ENCODE data around the gene PRKAR1B.

The PRKAR1B gene

DNA sequence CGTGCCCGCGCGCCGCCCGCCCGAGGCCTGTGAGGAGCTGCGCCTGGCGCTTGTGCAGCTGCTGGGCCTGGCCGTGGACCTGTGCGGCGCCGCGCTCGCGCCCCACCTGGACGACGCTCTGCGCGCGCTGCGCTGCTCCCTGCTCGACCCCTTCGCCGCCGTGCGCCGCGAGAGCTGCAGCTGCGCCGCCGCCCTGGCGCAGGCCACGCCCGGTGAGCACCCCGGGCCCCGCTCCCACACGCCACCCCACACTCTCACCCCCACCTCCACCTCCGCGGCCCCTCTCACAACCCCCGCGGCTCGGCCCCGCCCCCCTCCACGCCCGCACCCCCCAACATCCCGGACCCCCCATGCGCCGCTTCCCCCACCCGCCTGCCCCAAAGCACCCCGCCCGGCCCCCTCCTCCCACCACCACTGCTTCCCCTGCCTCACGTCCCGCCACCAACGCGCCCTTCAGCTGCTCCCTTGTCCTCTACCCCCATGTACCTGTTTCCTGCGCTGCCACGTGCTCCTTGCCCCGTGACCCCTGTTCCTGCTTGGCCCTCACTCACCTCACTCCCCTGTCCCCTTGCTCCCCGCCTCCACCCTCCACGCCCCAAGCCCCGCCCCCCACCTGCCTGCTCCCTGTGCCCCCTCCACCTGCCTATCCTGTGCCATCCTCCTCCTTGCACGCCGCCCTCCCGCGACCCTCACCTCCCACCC is at the start of gene PRKAR1B:
Gene PRKAR1B, minus strand, starts transcription at position 178 of the 702 bp plus-strand sequence. CDS start 15,776 bp downstream, outside the sequence.
- peak; percentile 47 to 65 for DNase-seq

DNA sequence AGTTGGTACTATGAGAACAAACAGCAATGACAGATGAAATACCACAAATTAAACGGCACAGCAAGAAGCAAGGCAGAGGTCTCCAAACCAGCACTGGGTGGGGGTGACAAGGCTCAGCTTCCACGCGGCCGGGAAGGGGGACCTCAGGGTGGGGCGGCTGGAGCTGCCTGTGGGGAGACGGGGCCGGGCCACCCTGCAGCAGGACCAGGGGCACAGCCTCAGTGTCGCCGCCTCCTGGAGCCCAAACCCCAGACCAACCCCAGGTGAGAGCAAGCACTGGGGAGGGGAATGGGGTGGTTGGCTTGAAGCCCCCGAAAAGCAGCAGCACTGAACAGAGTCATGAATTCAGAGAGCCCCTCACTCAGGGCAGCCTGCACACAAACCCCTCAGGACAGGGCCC is 49.3 kb upstream of the PRKAR1B start:
- no peak for DNase-seq

DNA sequence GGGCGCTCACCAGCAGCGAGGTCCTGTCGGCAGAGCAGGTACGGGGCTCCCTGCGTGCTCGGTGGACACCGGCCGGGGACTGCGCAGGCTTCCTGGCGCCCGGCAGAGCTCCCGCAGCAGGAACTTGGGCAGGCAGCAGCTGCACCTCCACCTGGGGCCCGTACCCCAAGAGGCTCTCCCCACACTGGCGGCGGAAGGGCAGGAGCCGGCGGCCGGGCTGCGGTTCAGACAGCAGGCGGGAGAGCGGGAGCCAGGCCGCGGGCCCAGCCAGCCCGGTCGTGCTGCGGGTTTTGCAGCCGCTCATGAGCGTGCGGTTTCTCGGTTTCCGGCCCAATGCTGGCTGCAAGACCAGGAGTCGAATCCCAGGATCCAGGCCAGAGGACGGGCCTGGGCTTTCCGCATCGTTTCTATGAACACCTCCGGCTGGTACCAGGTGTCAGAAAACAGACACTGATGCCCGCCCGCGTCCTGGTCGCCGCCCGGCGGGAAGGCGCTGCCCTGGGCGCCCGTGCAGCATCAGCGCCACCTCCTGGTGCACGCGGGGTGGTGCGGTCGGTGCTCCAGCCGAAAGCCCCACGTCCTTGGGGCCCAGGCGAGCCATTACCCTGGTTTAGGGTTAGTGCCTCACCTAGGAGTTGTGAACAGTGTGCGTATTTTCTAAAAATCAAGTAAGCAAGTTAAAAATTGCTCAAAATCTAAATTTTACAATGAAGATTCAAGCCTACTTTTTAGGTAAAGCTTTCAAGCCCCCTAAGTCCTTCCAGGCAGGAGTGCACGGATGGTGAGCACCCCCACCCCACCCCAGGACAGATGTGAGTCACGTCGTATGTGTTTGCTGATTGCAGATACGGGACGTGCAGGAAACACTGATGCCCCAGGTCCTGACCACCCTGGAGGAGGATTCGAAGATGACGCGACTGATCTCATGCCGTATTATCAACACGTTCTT is 47.4 kb upstream of the PRKAR1B start:
- DNase-seq = peak; percentile 52 to 61

DNA sequence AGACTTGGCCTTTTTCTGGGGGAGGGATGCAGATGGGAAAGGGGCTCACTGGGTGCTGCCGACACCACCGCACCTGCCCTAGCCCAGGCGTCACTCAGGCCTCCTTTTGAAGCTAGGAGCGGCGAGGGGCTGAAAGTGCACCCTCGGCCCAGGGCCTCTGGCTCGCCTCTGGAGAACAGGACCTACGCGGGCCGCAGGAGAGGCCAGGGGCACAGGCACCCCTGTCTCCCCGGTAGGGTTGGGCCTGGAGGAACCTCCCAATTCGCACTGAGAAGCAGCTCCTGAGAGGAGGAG is 46.5 kb upstream of the PRKAR1B start:
- no peak for DNase-seq

DNA sequence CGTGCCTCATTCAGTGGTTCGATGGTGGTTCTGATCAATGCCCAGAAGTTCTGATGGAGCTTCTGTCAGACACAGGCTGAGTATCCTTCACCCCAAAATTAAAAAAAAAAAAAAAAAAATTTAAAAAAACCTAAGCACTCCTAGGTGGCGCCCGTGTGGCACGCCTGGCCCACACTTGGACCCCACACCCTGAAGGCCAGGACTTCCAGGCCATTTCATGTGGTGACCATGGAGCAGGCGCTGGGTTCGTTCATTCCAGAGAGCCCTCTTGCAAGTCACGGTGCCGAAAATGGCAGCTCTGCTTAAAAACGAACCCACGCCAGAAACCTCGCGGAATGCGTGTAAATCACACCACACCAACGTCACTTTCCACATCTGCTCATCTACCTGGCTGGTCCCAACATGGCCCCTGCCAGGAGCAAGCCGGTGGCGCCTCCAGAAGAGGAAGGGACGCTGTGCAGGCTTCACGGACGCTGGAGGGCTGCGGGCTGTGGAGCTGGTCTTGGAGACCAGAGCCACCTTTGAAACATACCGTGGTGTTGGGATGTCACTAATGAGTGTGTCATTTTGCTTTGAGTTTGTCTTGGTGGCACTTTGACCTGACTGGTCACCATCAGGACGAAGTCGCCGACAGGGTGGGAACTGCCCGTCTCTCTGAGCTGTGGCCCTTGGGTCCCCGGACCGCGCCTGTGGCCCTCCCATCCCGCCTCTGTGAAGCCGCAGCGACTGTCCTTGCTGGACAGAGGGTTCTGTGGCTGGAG is 46.0 kb upstream of the PRKAR1B start:
- no peak for DNase-seq

DNA sequence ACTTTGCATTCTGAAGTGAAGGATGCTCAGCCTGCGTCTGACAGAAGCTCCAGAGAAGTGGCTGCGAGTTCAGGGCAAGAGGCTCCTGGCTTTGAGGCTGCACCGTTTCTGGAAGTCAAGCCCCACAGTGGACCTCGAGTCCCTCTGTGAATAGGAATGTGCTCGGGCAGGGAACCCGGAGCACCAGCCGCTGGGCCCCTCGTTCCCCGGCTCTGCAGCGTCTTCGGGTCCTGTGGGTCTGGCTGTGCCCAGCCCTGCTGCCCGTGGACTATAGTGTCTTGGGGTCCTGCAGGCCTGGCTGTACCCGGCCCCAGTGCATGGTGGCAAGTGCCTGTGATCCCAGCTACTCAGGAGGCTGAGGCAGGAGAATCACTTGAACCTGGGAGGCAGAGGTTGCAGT is 45.3 kb upstream of the PRKAR1B start:
- no peak for DNase-seq

DNA sequence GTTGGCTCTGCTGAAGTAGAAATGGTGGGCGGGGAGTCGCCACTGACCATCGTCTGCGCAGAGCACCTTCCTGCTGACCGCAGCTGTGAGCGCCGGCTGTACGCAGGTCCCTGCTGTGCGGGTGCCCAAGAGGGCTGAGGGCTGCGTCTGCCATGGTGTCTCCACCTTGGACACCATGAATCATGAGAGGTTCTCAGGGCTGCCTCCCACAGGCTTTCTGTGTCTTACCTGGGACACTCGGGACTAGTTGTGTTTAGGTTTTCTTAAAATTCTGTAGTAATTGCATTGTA is 44.9 kb upstream of the PRKAR1B start:
- DNase-seq = no peak

DNA sequence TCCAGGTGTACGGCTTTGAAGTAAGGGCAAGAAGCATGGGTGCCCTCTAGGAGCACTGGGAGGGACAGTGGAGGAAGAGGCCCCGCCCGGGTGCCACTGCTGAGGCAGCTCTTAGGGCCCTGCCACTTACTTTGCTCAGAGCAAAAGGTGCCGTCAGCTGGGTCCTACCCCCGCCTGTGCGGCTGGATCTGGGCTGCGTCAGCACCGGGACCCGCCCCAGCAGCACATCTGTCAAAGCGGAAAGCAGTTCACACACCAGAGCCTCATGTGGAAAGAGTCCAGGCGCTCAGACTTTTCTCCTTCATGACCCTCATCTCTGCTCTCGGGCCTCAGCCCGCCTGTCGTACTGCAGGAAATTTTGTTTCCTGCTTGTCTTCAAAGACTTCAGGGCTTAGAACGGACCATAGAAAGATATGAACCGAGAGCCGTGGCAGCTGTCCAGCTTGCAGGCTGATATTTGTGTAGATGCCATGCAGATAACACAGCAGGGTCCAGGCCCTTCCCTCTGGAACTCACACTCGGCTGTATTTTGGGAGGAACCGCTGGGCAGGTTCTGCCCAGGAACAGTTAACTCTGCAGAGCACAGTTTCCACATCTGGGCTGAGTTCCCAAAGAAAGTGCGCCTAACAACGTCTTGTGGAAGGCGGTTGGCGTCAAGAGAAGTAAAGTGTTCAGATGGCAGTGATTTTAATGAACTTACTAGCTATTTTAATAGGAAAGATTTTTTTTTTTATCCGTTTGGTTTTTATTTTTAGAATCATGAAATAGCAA is 44.3 kb upstream of the PRKAR1B start:
- no peak for DNase-seq

DNA sequence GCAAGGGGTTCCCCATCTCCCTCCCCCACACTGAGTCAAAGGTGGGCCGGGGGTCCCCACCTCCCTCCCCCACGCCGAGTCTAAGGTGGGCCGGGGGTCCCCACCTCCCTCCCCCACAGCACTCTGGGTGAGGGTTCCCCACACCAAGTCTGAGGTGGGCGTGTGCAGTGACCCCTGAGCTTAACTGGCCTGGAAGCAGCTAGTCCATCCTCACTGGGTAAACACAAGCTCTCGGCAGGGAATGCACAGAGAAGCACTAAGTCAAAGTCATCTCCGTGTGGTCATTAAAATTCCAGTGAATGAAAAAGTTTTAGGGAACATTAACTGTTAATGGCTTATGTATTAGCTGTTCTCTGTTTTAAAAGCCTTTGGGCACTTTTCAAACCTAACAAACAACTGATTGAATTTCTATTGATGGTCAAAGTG is 43.7 kb upstream of the PRKAR1B start:
- no peak for DNase-seq

DNA sequence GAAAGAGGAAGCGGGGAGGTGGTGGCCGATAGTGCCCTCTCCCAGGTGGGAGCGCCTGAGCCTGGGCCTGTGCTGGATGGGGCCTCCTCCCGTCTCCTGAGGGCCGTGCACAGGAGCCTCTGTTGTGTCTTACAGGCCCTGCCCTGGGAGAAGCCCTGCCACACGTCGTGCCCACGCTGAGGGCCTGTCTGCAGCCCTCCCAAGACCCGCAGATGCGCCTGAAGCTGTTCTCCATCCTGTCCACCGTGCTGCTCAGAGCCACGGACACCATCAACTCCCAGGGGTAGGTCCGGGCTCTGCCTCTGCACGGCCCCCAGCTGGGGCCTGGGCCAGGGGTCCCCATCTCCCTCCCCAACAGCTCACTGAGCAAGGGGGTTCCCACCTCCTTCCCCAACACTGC is 43.3 kb upstream of the PRKAR1B start:
- DNase-seq = no peak

DNA sequence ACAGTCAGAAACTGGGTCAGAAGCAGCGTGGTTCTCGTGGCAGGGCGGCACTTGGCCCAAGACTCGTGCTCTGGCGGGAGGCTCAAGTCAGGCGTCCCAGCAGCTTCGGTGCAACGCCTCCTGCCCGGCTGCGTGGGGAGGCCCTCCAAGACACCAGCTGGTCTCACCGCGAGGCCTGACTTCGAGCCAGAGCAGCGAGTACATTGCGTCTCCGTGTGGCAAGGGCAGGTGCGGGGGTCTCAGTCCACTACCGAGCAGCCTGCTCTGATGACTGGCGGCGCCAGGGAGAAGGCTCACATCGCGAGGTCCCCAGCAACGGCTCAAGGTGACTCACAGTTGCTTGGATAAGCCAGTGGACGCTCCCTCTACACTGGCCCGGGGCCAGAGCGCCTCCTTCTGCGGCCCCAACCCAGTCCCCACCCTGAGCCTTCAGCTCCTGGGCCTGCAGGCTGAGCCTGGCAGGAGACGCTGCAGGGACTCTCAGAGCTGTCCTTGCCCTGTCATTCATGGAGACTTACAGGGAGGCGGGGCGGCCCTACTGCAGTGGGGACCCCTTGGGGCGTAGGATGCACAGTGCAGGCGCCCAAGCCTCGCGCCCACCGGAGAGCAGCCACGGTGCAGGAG is 41.9 kb upstream of the PRKAR1B start:
- DNase-seq = no peak

DNA sequence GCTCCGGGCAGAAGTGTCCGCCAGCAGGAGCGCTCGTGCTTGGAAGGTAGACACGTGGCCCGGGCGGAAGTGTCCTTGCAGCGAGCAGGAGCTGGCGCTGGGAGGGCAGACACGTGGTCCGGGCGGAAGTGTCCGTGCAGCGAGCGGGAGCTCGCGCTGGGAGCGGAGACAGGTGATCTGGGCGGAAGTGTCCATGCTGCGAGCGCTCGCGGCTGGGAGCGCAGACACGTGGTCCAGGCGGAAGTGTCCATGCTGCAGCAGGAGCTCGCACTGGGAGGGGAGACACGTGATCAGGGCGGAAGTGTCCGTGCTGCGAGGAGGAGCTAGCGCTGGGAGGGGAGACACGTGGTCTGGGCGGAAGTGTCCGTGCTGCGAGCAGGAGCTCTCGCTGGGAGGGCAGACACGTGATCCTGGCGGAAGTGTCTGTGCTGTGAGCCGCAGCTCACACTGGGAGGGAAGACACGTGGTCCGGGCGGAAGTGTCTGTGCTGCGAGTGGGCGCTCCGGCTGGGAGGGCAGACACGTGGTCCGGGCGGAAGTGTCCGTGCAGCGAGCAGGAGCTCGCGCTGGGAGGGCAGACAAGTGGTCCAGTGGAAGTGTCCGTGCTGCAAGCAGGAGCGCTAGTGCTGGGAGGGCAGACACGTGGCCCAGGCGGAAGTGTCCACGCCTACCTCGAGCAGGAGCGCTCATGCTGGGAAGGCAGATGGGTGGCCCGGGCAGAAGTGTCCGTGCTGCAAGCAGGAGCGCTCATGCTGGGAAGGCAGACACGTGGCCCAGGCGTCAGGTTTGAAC is 41.1 kb upstream of the PRKAR1B start:
- DNase-seq = no peak

DNA sequence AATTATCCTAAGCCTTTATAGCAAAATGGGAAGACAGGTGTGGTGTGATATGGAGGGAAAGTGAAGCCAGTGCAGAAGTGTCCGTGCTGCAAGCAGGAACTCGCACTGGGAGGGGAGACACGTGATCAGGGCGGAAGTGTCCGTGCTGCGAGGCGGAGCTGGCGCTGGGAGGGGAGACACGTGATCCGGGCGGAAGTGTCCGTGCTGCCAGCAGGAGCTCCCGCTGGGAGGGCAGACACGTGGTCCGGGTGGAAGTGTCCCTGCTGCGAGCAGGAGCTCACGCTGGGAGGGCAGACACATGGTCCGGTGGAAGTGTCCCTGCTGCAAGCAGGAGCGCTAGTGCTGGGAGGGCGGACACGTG is 40.5 kb upstream of the PRKAR1B start:
- DNase-seq = no peak

DNA sequence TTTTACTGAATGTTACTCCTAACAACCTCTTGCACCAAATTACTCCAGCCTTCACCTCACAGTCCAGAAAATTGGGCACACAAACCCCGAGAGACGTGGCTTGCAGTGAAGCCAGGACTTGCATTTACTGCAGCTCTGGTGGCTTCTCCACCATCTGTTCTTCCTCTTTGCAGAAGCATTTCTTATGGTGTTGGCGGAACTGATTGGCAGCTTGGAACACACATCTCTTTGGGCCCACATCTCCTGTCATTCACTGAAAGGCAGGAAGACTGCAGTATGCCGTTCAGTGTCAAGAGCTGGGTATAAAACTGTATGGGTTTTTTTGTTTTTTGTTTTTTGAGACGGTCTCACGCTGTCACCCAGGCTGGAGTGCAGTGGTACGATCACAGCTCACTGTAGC is 38.3 kb upstream of the PRKAR1B start:
- no peak for DNase-seq

DNA sequence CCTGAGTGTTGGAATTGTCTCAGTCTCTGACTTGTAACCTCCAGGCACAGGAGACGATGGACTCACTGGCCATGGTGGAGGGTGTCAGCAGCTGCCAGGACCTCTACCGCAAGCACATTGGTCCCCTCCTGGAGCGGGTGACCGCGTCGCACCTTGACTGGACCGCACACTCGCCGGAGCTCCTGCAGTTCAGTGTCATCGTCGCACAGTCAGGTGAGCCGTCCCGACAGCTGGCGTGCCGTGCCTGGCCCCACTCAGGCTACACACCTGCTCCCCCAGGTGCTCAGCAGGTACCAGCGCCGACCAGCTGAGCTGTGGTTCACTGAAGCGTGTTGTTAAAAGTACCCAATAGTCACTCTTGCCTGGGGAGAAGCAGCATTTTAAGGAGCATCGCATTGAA is 36.7 kb upstream of the PRKAR1B start:
- DNase-seq = no peak

DNA sequence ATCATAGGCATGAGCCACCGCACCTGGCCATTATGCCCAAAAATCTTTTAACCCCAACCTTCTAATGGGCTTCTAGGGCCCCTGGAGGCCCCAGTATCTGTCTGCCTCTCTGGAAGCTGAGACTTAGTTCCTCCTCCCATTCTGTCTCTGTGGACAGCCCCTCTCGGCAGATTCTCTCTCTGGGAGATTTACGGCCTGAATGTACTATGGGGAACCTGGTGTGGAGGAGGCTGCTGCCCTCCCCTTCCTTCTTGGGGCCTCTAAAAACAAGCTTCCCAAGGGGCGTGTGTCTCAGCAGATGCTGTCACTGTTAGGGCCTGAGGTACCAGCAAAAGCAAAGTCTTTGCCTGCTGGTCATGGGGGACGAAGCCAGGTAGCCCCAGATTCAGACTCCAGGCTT is 35.8 kb upstream of the PRKAR1B start:
- no peak for DNase-seq

DNA sequence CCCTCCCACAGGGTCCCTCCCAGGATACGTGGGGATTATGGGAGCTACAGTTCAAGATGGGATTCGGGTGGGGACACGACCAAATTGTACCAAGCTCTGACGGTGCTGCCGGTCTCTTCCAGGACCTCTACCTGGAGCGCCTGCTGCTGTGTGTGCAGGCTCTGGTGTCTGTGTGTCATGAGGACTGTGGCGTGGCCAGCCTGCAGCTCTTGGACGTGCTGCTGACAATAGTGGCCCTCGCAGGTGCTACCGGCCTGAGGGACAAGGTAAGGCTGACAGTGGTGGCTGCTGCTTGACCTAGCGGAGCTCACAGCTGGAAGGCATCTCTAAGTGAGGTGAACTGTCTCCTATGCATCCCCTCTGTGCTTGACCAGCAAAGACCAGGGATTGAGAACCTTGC is 34.5 kb upstream of the PRKAR1B start:
- no peak for DNase-seq

DNA sequence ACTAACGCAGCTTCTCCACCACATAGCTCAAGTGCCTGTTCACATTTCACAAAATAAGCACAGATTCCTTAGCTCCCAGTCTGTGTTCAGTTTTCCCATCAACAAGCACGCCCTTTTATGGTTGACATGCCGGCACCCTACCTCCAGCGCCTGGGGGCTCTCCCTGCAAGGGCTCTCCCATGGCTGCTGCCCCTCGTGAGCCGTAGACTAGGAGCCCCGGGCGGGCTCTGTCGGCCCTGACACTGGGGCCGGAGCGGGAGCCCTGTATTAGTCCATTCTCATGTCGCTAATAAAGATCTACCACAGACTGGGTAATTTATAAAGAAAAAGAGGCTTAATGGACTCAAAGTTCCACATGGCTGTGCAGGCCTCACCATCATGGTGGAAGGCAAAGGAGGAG is 34.0 kb upstream of the PRKAR1B start:
- DNase-seq = no peak

DNA sequence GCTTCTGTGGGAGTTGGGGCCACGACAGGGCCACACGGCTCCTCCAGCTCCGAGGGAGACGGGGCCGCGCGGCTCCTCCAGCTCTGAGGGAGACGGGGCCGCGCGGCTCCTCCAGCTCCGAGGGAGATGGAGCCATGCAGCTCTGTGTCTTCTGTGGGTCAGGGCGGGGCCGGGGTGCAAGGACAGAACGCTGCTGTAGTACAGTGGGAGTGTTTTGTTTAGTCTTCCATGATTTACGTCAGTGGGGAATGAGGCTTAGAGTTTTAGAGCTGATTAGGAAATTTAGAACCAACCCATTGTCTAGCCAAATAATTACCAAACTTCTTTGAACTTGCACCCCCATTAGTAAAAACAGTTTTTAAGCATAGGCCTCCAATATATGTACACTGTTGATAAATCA is 32.9 kb upstream of the PRKAR1B start:
- DNase-seq = no peak

DNA sequence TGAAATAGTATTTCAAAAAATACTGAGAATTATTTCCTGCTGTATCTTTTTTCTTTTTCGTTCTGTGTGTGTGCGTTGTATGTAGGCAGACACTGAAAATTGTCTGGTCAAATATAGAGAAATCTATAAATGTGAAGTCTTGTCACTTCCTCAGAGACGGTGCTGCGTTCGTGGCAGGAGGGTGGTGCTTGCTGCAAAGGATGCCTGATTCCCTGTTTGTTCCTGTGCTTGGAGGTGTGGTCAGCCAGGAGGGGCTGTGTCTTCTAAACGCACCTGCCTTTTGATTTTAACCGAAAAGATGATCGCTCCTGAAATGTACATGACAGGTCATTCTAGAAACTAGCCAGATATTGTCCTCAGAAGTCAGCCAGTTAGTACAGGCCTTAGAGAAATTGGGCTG is 32.5 kb upstream of the PRKAR1B start:
- no peak for DNase-seq

DNA sequence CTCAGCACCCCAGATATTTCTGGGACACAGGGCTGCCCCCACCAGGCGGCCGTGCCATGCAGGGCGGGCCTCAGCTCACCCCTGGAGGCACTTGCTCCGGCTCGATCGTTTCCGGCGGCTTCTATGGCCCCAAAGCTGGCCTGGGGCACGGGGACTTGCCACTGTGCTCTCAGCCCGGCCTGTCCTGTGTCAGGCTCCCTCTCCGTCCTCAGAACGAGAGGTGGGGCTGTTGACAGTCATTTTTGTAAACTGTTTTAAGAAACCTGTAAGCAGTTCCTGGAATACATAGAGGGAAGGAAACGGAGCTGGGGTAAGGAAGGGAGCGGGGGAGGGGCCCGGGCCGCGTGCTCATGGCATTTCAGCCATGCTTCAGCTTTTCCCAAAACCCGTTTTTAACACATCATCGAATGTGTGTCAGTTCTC is 30.7 kb upstream of the PRKAR1B start:
- DNase-seq = no peak

Data from activated CD4-positive, alpha-beta T cell treated with anti-CD3 and anti-CD28 coated beads for 4 hours (primary cell).